Erythroblast (primary cell): ENCODE results near the gene CST9.

Experiments used
- GATA1 ChIP-seq: IDR thresholded peaks from 2 replicates; pipeline ENCODE4 v1.6.1; 2011; ENCODE audit warnings: low read depth, mild to moderate bottlenecking, control low read depth, low read length, moderate library complexity
- POLR2A ChIP-seq: IDR thresholded peaks from 2 replicates; pipeline ENCODE4 v1.6.1; 2011; ENCODE audit warnings: mild to moderate bottlenecking, low read length

GRCh38 chr20:23587631-23588030, 18.1 kb downstream of the CST9 start:
- TF ChIP-seq POLR2A: no peak
- TF ChIP-seq GATA1: no peak
